Measurements from ENCODE around the gene SLC2A9.

DNA sequence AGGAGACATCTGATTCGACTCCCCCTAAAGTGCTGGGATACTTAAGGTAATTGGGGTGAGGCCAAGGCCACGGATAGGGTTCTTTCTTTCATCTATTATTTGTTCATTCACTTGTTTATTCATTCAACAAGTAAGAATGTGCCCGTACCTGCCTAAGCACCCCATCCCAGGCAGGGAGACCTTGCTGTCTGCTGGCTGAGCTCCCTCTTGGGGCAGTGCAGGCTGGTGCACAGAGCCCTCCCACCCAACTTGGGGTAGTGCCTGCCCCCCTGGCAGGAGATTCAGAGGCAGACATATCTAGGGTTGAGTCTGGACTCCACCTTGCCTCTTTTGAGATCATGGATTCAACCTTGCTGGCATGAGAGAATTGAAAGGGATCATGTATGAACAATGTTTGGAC is 144.2 kb downstream of the SLC2A9 start:
- TF ChIP-seq, protein P1, sequence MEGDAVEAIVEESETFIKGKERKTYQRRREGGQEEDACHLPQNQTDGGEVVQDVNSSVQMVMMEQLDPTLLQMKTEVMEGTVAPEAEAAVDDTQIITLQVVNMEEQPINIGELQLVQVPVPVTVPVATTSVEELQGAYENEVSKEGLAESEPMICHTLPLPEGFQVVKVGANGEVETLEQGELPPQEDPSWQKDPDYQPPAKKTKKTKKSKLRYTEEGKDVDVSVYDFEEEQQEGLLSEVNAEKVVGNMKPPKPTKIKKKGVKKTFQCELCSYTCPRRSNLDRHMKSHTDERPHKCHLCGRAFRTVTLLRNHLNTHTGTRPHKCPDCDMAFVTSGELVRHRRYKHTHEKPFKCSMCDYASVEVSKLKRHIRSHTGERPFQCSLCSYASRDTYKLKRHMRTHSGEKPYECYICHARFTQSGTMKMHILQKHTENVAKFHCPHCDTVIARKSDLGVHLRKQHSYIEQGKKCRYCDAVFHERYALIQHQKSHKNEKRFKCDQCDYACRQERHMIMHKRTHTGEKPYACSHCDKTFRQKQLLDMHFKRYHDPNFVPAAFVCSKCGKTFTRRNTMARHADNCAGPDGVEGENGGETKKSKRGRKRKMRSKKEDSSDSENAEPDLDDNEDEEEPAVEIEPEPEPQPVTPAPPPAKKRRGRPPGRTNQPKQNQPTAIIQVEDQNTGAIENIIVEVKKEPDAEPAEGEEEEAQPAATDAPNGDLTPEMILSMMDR (IDR thresholded peaks at IDR 0.05) = no peak
- TF ChIP-seq POLR2A (IDR thresholded peaks at IDR 0.05) = no peak
- TF ChIP-seq EP300 (IDR thresholded peaks at IDR 0.05) = no peak
